Breast epithelium (tissue), 4 donors: ENCODE measurements around the gene MALL. TPM values are rescaled to one million over a fixed set of nuclear protein-coding genes. Genes with fewer than 3 reads are reported as not detected.
"Not testable (repeated sequence)": the region's sequence is repeated elsewhere in the genome, so short reads cannot be mapped to it uniquely, and the experiment has no call there.

Experiments
- DNase-seq, 2 donors: peaks; one replicate each; pipeline ENCODE4 v3.0.0-alpha.2; 2019; ENCODE audit warnings: low spot score in 2 of 2
- H3K27ac ChIP-seq, 2 donors: fragments of 200-600 bp; sonication (generic) in 1 of 2; one replicate each; pipeline ENCODE4 v1.5.1; 2016 to 2019; ENCODE audit warnings: mild to moderate bottlenecking in 1 of 2
- H3K27me3 ChIP-seq, 2 donors: fragments of 200-600 bp; sonication (generic) in 1 of 2; one replicate each; pipeline versions ENCODE4 v1.5.1 to v1.6.0; 2017 to 2019; ENCODE audit warnings: control low read depth in 1 of 2, mild to moderate bottlenecking in 1 of 2
- H3K36me3 ChIP-seq: fragments of 200-600 bp; one replicate; pipeline ENCODE4 v1.5.1; 2019
- H3K4me1 ChIP-seq, 2 donors: fragments of 200-600 bp; sonication (generic); one replicate each; pipeline ENCODE4 v1.5.1; 2016 to 2019; ENCODE audit warnings: control low read depth in 1 of 2
- H3K4me3 ChIP-seq, 3 donors: fragments of 200-600 bp; sonication (generic); 1 replicate in 2 of 3; 2 replicates in 1 of 3; pipeline ENCODE4 v1.5.1; 2016 to 2019; ENCODE audit warnings: mild to moderate bottlenecking in 3 of 3, moderate library complexity in 2 of 3
- H3K9me3 ChIP-seq, 2 donors: fragments of 200-600 bp; sonication (generic) in 1 of 2; one replicate each; pipeline ENCODE4 v1.5.1; 2016 to 2019; ENCODE audit warnings: control low read depth in 1 of 2
- POLR2A ChIP-seq: fragments of 450-650 bp; IDR thresholded peaks from one replicate; pipeline ENCODE4 v1.6.1; 2016; ENCODE audit warnings: antibody characterized with exemption, mild to moderate bottlenecking, moderate library complexity
- POLR2AphosphoS5 ChIP-seq, 3 donors: sonication (generic); formaldehyde crosslinking; IDR thresholded peaks; one replicate each; pipeline ENCODE4 v1.6.1; 2017; ENCODE audit warnings: antibody characterized with exemption in 3 of 3
- intact Hi-C: fragments of 100-400 bp; cut with DNase I; formaldehyde crosslinking; loops from one replicate; pipeline ENCODE4 v1.15.1; 2023; ENCODE audit warnings: low total_unique reads
- total RNA-seq, 3 donors: library from RNA; depleted of rRNA; stranded (reverse); fragments of >200 nt; gene quantifications; one replicate each; pipeline ENCODE4 v1.1.0, GENCODE V29; 2016
- TF ChIP-seq, protein P1 (sequence below), 3 donors: fragments of 450-650 bp; IDR thresholded peaks; one replicate each; pipeline ENCODE4 v1.5.1; 2016 to 2017; ENCODE audit warnings: antibody characterized with exemption in 3 of 3, mild to moderate bottlenecking in 3 of 3, moderate library complexity in 3 of 3

Gene MALL
- total RNA-seq, 3 donors from 2014 or later, result 6.2 to 19.6 (median 9.2) TPM

- H3K27me3 ChIP-seq, result no peaks in the 10 kb centered on the region
- DNase-seq, result no peak
- intact Hi-C loops, result loop anchor here (1.0 kb wide), 1 partner anchor 17 kb away; no protein-coding TSS in a partner anchor
- no peaks in the 10 kb centered on the region for H3K36me3 ChIP-seq
- H3K4me3 ChIP-seq, result no peak overlapping the region
- H3K27ac ChIP-seq, result peak overlapping the region; percentile 91 to 95
- TF ChIP-seq POLR2AphosphoS5 (IDR thresholded peaks at IDR 0.05) (no peak), POLR2A (no peak)
- TF ChIP-seq, protein P1, sequence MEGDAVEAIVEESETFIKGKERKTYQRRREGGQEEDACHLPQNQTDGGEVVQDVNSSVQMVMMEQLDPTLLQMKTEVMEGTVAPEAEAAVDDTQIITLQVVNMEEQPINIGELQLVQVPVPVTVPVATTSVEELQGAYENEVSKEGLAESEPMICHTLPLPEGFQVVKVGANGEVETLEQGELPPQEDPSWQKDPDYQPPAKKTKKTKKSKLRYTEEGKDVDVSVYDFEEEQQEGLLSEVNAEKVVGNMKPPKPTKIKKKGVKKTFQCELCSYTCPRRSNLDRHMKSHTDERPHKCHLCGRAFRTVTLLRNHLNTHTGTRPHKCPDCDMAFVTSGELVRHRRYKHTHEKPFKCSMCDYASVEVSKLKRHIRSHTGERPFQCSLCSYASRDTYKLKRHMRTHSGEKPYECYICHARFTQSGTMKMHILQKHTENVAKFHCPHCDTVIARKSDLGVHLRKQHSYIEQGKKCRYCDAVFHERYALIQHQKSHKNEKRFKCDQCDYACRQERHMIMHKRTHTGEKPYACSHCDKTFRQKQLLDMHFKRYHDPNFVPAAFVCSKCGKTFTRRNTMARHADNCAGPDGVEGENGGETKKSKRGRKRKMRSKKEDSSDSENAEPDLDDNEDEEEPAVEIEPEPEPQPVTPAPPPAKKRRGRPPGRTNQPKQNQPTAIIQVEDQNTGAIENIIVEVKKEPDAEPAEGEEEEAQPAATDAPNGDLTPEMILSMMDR (IDR thresholded peaks at IDR 0.05), result no peak
- no peaks in the 10 kb centered on the region for H3K9me3 ChIP-seq
- H3K4me1 ChIP-seq, result peaks cover 0 to 13% of the 10 kb centered on the region in 2 donors
Measured at GRCh38 chr2:110099471-110100225, 16.0 kb downstream of the MALL start.

GRCh38 chr2:110099038-110099425 lies 16.6 kb downstream of the MALL start:
- intact Hi-C loops, result loop anchor here (1.0 kb wide), 1 partner anchor 17 kb away; no protein-coding TSS in a partner anchor
- Histone ChIP-seq H3K4me3 (no peak overlapping the region), H3K36me3 (no peaks in the 10 kb centered on the region), H3K27ac (peak overlapping the region; percentile 91 to 95), H3K27me3 (no peaks in the 10 kb centered on the region), H3K4me1 (peaks cover 0 to 13% of the 10 kb centered on the region in 2 donors), H3K9me3 (no peaks in the 10 kb centered on the region)
- no peak for TF ChIP-seq POLR2A
- TF ChIP-seq, protein P1 (IDR thresholded peaks at IDR 0.05), result no peak
- no peak for TF ChIP-seq POLR2AphosphoS5 (IDR thresholded peaks at IDR 0.05)
- DNase-seq, result no peak

GRCh38 chr2:110097506-110098220 lies 18.0 kb downstream of the MALL start:
- DNase-seq, result peak in 1 of 2 donors; percentile 77
- H3K36me3 ChIP-seq, result no peaks in the 10 kb centered on the region
- peak overlapping the region; percentile 38 to 91 for H3K27ac ChIP-seq
- intact Hi-C loops, result no loop called here
- H3K27me3 ChIP-seq, result no peaks in the 10 kb centered on the region
- H3K9me3 ChIP-seq, result no peaks in the 10 kb centered on the region
- peaks cover 0 to 13% of the 10 kb centered on the region in 2 donors for H3K4me1 ChIP-seq
- TF ChIP-seq, protein P1 (IDR thresholded peaks at IDR 0.05), result no peak
- no peak for TF ChIP-seq POLR2AphosphoS5 (IDR thresholded peaks at IDR 0.05)
- TF ChIP-seq POLR2A, result no peak
- peak overlapping the region in 1 of 3 donors; percentile 1 for H3K4me3 ChIP-seq

- H3K4me3 ChIP-seq, result no peak overlapping the region
- TF ChIP-seq POLR2A (no peak), POLR2AphosphoS5 (IDR thresholded peaks at IDR 0.05) (no peak)
- TF ChIP-seq, protein P1 (IDR thresholded peaks at IDR 0.05), result no peak
- H3K27me3 ChIP-seq, result no peaks in the 10 kb centered on the region
- no peaks in the 10 kb centered on the region for H3K36me3 ChIP-seq
- no peaks in the 10 kb centered on the region for H3K9me3 ChIP-seq
- peak overlapping the region in 1 of 2 donors; percentile 14 for H3K27ac ChIP-seq
- H3K4me1 ChIP-seq, result peaks cover 0 to 10% of the 10 kb centered on the region in 2 donors
- intact Hi-C loops, result no loop called here
- no peak for DNase-seq
Measured at GRCh38 chr2:110095994-110096633, 19.5 kb downstream of the MALL start.

GRCh38 chr2:110094884-110095534 lies 20.6 kb downstream of the MALL start:
- H3K36me3 ChIP-seq, DNase-seq, intact Hi-C loops, H3K4me3 ChIP-seq, H3K27me3 ChIP-seq, H3K9me3 ChIP-seq, H3K27ac ChIP-seq, H3K4me1 ChIP-seq: not testable (repeated sequence)

DNA sequence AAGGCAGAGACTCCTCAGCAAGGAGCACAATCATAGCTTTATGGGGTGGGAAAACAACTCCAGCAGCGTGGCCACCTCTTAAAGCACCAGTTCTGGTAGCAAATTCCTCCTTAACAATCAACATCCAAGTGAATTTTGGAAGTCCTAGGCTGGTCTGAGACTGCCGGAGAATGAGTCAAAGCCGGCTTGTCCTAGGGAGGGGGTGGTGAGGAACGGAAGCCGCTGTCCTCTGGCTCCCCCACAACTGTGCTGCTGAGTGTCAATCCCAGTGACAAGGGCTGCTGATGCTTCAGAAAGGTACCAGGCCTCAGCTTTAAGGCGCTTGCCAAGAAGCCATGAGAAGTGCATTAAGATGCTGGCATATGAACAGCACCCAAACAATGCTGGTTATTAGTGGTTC lies 21.7 kb downstream of the MALL start:
- H3K9me3 ChIP-seq, H3K27ac ChIP-seq, H3K36me3 ChIP-seq, intact Hi-C loops, H3K4me1 ChIP-seq, DNase-seq, H3K4me3 ChIP-seq, H3K27me3 ChIP-seq: not testable (repeated sequence)

- H3K27me3 ChIP-seq, intact Hi-C loops, H3K36me3 ChIP-seq, H3K4me3 ChIP-seq, H3K27ac ChIP-seq, DNase-seq, H3K9me3 ChIP-seq, H3K4me1 ChIP-seq: not testable (repeated sequence)
Measured at GRCh38 chr2:110090164-110090563, 25.5 kb downstream of the MALL start.

- H3K36me3 ChIP-seq, H3K4me1 ChIP-seq, H3K4me3 ChIP-seq, intact Hi-C loops, H3K27ac ChIP-seq, H3K9me3 ChIP-seq, H3K27me3 ChIP-seq, DNase-seq: not testable (repeated sequence)
Measured at GRCh38 chr2:110083757-110084156, 31.9 kb downstream of the MALL start.
